Activated CD4-positive, CD25-positive, alpha-beta regulatory T cell treated with anti-CD3 and anti-CD28 coated beads, Interleukin-2, amount 50 U/mL, for 24 hours (primary cell): Measurements from ENCODE around the gene IDH3B.

Source experiments
- ATAC-seq, 2 donors: fragments of 150-1000 bp; cut with Tn5 transposase; one replicate each; pipeline ENCODE4 v1.10.0; 2021; ENCODE audit warnings: mild to moderate bottlenecking in 1 of 2, moderate library complexity in 1 of 2

IDH3B gene

DNA sequence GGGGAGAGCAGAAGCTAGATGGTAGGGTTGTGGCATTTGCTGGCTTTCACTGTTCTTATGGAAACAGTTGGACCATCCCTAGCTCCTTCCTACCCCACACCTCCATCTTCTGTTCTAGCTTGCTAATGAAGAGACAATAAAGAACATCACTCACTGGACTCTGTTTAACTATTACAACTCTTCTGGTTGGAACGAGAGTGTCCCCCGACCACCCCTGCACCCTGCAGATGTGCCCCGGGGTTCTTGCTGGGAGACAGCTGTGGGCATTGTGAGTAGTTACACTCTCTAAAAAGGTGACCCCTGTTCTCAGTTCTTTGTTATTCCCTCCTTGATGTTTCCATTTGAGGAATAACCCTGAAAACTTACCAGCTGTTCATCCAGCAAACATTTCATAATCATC, 51.9 kb downstream of the IDH3B start:
- no peak for ATAC-seq

DNA sequence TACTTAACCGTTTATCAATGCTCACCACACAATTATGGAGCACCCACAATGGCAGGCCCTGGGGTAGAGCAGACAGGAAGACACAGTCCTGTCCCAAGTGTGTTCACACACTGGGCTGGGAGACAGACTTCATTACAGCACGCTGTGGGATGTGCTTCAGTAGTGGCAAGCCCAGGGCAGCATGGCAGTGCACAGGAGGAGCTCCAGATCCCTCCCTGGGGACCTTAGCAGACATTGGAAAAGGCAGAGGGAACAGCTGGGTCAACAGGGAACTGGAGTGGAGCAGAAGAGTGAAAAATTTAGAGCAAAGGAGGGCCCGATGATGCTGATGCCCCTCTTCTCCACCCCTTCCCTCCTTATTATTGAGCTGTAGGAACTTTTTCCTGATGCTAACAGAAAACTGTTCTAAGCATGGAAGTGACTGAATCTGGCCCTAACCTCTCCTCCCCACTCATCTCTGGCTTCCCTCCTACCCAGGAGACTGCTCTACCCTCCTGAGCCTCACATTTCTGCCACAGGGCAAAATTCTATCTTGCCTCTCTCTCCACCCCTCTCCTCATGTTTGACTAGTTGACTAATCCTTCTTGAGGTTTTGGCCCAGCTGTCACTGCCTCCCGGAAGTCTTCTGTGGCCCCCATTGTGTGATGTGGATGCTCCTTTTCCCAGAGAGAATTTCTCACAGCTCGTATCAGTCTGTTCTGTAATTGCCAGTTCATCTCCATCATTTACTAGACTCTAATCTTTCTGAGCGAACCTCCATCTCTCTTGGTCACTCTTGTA, 52.9 kb downstream of the IDH3B start:
- ATAC-seq = no peak

DNA sequence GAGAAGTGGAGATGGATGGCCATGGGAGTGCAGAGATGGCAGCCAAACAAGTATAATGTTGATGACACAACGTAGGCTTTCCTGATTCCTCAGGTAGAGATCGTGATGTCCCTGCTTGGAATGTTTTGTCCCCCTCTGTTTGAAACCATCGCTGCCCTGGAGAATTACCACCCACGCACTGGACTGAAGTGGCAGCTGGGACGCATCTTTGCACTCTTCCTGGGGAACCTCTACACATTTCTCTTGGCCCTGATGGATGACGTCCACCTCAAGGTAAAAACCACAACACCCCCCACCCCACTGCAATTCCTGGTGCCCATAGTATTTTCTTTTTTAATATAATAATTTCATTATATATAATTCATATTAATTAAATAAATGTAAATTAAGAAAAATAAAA, 53.7 kb downstream of the IDH3B start:
- no peak for ATAC-seq
